HepG2 (cell line): ENCODE results near the gene HPCAL1. TPM values are rescaled to one million over a fixed set of nuclear protein-coding genes. Genes with fewer than 3 reads are reported as not detected.

ENCODE experiments used
- CENPX ChIP-seq: sonication (generic); formaldehyde crosslinking; IDR thresholded peaks from 2 replicates; pipeline ENCODE4 v1.9.0; 2021; ENCODE audit warnings: mild to moderate bottlenecking, missing genetic modification reagents, moderate library complexity
- MED8 ChIP-seq: sonication (generic); formaldehyde crosslinking; IDR thresholded peaks from 2 replicates; pipeline ENCODE4 v1.8.1; 2023; ENCODE audit warnings: mild to moderate bottlenecking, missing genetic modification reagents; ENCODE audit not compliant: insufficient replicate concordance
- MXD4 ChIP-seq: IDR thresholded peaks from 2 replicates; pipeline ENCODE4 v1.6.1; 2016; ENCODE audit warnings: mild to moderate bottlenecking, missing biosample characterization, missing genetic modification reagents
- PAF1 ChIP-seq: IDR thresholded peaks from 2 replicates; pipeline ENCODE4 v1.6.1; 2016; ENCODE audit warnings: missing genetic modification reagents, missing compliant biosample characterization
- PHF21A ChIP-seq: sonication (generic); formaldehyde crosslinking; IDR thresholded peaks from 2 replicates; pipeline ENCODE4 v1.5.0; 2020; ENCODE audit warnings: mild to moderate bottlenecking, missing genetic modification reagents
- SALL2 ChIP-seq: sonication (generic); formaldehyde crosslinking; IDR thresholded peaks from 2 replicates; pipeline ENCODE4 v1.8.1; 2023; ENCODE audit warnings: mild to moderate bottlenecking, missing genetic modification reagents, inconsistent platforms
- SNAPC2 ChIP-seq: sonication (generic); formaldehyde crosslinking; IDR thresholded peaks from 2 replicates; pipeline ENCODE4 v1.8.1; 2022; ENCODE audit warnings: mild to moderate bottlenecking, missing genetic modification reagents
- SRSF4 ChIP-seq: fragments of 200-400 bp; formaldehyde crosslinking; IDR thresholded peaks from one replicate; pipeline ENCODE4 v1.6.1; 2018; ENCODE audit warnings: mild to moderate bottlenecking, low read depth, low read length, moderate library complexity; ENCODE audit not compliant: poor library complexity, severe bottlenecking
- TBX3 ChIP-seq: fragments of 450-650 bp; IDR thresholded peaks from 2 replicates; pipeline ENCODE4 v1.6.1; 2017; ENCODE audit warnings: antibody characterized with exemption, mild to moderate bottlenecking, inconsistent platforms, borderline replicate concordance
- ZNF234 ChIP-seq: sonication (generic); formaldehyde crosslinking; conservative IDR thresholded peaks from 2 replicates; pipeline ENCODE4 v1.5.1; 2020; ENCODE audit warnings: mild to moderate bottlenecking, missing genetic modification reagents
- ZNF251 ChIP-seq: sonication (generic); formaldehyde crosslinking; IDR thresholded peaks from 2 replicates; pipeline ENCODE4 v1.9.0; 2021; ENCODE audit warnings: mild to moderate bottlenecking, missing genetic modification reagents
- ZNF350 ChIP-seq: sonication (generic); formaldehyde crosslinking; IDR thresholded peaks from 2 replicates; pipeline ENCODE4 v1.4.0; 2020; ENCODE audit warnings: mild to moderate bottlenecking, low read depth, missing genetic modification reagents, borderline replicate concordance
- ZNF652 ChIP-seq: IDR thresholded peaks from 2 replicates; pipeline ENCODE4 v1.6.1; 2016; ENCODE audit warnings: low read depth, borderline replicate concordance
- ZNF746 ChIP-seq: sonication (generic); formaldehyde crosslinking; IDR thresholded peaks from 2 replicates; pipeline ENCODE4 v1.8.0; 2022; ENCODE audit warnings: mild to moderate bottlenecking, missing genetic modification reagents
- ZNF790 ChIP-seq: sonication (generic); formaldehyde crosslinking; IDR thresholded peaks from 2 replicates; pipeline ENCODE4 v1.8.0; 2022; ENCODE audit warnings: missing genetic modification reagents, mild to moderate bottlenecking, borderline replicate concordance
- ZSCAN21 ChIP-seq: sonication (generic); formaldehyde crosslinking; IDR thresholded peaks from 2 replicates; pipeline ENCODE4 v1.8.0; 2022; ENCODE audit warnings: mild to moderate bottlenecking, missing genetic modification reagents, moderate library complexity, borderline replicate concordance
- polyA plus RNA-seq, 8 experiments: library from polyadenylated mRNA; depleted of rRNA in 3 of 8; stranded (reverse) in 7 of 8; unstranded in 1 of 8; fragments of >200 nt; fragmentation: Illumina TruSeq in 4 of 8; extraction: Trizol in 4 of 8; gene quantifications; 2 replicates each; pipeline versions ENCODE4 v1.2.1 to v1.2.3, GENCODE V29; 2011 to 2016; ENCODE audit warnings: low read depth in 4 of 8, missing spikeins in 1 of 8, mixed read lengths in 1 of 8; ENCODE audit not compliant: insufficient read depth in 1 of 8
- total RNA-seq, 5 experiments: library from RNA; depleted of rRNA; stranded (reverse); fragments of >200 nt; fragmentation: Illumina TruSeq; extraction: Trizol; gene quantifications; 2 replicates each; pipeline ENCODE4 v1.2.3, GENCODE V29; 2016; ENCODE audit warnings: low read depth in 1 of 5
- TF ChIP-seq, protein P1 (sequence below): sonication (generic); formaldehyde crosslinking; IDR thresholded peaks from 2 replicates; pipeline ENCODE4 v1.4.0; 2020; ENCODE audit warnings: mild to moderate bottlenecking, missing genetic modification reagents, borderline replicate concordance
- TF ChIP-seq, protein P2 (sequence below): sonication (generic); formaldehyde crosslinking; IDR thresholded peaks from 2 replicates; pipeline ENCODE4 v1.5.0; 2020; ENCODE audit warnings: missing genetic modification reagents
- TF ChIP-seq, protein P3 (sequence below): sonication (generic); IDR thresholded peaks from 2 replicates; pipeline ENCODE4 v1.6.1; 2016; ENCODE audit warnings: low read depth, borderline replicate concordance
- TF ChIP-seq, protein P4 (sequence below): sonication (generic); formaldehyde crosslinking; IDR thresholded peaks from 2 replicates; pipeline ENCODE4 v1.5.0; 2020; ENCODE audit warnings: missing genetic modification reagents, mild to moderate bottlenecking, borderline replicate concordance

The HPCAL1 gene
- total and polyA plus RNA-seq, 2 of the 13 experiments (the other 11 are each of a cell fraction or from before 2014, with no cell fraction given), result 29.5 to 29.9 TPM

DNA sequence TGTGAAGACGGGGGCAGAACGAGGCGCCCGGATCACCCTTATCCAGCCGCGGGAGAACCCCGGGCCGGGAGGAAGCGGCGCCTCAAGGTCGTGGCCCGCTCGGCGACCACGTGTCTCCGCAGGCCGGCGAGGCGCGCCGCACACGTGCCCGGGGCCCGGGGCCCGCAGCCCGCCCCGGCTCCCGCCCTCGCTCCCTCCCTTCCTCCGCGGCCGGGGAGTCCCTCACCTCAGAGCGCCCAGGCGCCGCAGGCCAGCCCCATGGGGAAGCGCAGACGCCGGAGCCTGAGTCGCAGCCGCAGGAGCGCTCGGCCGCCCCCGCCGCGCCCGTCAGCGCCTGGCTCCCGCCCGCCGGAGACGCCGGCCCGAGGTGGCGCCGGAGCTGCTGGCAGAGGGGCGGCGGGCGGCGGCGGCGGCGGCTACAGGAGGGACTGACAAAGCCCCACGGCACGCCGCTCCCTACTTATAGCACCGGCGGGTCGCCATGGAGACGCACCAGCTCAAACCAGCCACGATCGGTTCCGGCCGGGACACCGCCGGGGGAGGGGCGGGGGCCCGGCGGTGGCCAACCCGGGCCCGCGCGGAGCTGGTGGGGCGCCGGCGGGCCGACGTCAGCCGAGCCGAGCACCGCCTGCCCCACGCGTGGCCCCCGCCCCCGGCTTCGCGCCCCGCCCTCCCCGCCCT is 145.3 kb downstream of the HPCAL1 start, which contains the start of gene ODC1 (continued):
- TF ChIP-seq PHF21A (CRISPR knock-in tag) (no peak; the same call in 1 of the 2 replicates), SNAPC2 (CRISPR knock-in tag) (peak; percentile 85), ZNF350 (CRISPR knock-in tag) (no peak), ZNF746 (CRISPR knock-in tag) (peak; percentile 95), ZSCAN21 (CRISPR knock-in tag) (peak; percentile 98), ZNF652 (no peak), ZNF251 (CRISPR knock-in tag) (no peak), ZNF234 (CRISPR knock-in tag) (peak; percentile 93), SRSF4 (no peak), ZNF790 (CRISPR knock-in tag) (peak; percentile 94; the same call in 1 of the 2 replicates), PAF1 (no peak), MED8 (no peak), MXD4 (peak; percentile 97), SALL2 (CRISPR knock-in tag) (peak; percentile 98), CENPX (no peak), TBX3 (no peak)
- TF ChIP-seq, protein P1, sequence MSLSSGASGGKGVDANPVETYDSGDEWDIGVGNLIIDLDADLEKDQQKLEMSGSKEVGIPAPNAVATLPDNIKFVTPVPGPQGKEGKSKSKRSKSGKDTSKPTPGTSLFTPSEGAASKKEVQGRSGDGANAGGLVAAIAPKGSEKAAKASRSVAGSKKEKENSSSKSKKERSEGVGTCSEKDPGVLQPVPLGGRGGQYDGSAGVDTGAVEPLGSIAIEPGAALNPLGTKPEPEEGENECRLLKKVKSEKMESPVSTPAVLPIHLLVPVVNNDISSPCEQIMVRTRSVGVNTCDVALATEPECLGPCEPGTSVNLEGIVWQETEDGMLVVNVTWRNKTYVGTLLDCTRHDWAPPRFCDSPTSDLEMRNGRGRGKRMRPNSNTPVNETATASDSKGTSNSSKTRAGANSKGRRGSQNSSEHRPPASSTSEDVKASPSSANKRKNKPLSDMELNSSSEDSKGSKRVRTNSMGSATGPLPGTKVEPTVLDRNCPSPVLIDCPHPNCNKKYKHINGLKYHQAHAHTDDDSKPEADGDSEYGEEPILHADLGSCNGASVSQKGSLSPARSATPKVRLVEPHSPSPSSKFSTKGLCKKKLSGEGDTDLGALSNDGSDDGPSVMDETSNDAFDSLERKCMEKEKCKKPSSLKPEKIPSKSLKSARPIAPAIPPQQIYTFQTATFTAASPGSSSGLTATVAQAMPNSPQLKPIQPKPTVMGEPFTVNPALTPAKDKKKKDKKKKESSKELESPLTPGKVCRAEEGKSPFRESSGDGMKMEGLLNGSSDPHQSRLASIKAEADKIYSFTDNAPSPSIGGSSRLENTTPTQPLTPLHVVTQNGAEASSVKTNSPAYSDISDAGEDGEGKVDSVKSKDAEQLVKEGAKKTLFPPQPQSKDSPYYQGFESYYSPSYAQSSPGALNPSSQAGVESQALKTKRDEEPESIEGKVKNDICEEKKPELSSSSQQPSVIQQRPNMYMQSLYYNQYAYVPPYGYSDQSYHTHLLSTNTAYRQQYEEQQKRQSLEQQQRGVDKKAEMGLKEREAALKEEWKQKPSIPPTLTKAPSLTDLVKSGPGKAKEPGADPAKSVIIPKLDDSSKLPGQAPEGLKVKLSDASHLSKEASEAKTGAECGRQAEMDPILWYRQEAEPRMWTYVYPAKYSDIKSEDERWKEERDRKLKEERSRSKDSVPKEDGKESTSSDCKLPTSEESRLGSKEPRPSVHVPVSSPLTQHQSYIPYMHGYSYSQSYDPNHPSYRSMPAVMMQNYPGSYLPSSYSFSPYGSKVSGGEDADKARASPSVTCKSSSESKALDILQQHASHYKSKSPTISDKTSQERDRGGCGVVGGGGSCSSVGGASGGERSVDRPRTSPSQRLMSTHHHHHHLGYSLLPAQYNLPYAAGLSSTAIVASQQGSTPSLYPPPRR (CRISPR knock-in tag), result no peak
- TF ChIP-seq, protein P2, sequence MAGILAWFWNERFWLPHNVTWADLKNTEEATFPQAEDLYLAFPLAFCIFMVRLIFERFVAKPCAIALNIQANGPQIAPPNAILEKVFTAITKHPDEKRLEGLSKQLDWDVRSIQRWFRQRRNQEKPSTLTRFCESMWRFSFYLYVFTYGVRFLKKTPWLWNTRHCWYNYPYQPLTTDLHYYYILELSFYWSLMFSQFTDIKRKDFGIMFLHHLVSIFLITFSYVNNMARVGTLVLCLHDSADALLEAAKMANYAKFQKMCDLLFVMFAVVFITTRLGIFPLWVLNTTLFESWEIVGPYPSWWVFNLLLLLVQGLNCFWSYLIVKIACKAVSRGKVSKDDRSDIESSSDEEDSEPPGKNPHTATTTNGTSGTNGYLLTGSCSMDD, result no peak
- TF ChIP-seq, protein P3, sequence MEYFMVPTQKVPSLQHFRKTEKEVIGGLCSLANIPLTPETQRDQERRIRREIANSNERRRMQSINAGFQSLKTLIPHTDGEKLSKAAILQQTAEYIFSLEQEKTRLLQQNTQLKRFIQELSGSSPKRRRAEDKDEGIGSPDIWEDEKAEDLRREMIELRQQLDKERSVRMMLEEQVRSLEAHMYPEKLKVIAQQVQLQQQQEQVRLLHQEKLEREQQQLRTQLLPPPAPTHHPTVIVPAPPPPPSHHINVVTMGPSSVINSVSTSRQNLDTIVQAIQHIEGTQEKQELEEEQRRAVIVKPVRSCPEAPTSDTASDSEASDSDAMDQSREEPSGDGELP, result no peak
- TF ChIP-seq, protein P4, sequence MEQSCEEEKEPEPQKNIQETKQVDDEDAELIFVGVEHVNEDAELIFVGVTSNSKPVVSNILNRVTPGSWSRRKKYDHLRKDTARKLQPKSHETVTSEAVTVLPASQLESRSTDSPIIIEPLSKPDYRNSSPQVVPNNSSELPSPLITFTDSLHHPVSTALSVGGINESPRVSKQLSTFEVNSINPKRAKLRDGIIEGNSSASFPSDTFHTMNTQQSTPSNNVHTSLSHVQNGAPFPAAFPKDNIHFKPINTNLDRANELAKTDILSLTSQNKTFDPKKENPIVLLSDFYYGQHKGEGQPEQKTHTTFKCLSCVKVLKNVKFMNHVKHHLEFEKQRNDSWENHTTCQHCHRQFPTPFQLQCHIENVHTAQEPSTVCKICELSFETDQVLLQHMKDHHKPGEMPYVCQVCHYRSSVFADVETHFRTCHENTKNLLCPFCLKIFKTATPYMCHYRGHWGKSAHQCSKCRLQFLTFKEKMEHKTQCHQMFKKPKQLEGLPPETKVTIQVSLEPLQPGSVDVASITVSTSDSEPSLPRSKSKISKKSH (CRISPR knock-in tag), result peak; percentile 96
